Measurements from ENCODE around the gene SETBP1.

DNA sequence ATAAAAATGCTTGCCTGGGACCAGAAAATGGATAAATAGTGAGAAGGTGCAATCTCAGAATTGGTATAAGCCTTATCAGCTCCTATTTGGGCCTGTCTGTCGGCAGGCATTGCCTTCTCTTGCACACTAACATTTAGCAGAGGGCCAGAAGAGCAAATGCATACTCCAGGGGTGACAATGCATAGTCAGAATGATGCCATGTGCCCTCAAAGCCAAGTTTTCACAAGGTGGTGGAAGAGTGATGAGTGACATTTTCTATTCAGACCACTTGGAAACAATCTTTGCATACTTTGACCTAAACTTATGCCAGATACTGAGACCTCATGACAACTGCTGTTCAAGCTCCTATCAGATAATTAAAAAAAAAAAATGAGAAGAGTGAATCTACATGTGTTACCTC lies 276.3 kb downstream of the SETBP1 start:
- TF ChIP-seq, protein P1, sequence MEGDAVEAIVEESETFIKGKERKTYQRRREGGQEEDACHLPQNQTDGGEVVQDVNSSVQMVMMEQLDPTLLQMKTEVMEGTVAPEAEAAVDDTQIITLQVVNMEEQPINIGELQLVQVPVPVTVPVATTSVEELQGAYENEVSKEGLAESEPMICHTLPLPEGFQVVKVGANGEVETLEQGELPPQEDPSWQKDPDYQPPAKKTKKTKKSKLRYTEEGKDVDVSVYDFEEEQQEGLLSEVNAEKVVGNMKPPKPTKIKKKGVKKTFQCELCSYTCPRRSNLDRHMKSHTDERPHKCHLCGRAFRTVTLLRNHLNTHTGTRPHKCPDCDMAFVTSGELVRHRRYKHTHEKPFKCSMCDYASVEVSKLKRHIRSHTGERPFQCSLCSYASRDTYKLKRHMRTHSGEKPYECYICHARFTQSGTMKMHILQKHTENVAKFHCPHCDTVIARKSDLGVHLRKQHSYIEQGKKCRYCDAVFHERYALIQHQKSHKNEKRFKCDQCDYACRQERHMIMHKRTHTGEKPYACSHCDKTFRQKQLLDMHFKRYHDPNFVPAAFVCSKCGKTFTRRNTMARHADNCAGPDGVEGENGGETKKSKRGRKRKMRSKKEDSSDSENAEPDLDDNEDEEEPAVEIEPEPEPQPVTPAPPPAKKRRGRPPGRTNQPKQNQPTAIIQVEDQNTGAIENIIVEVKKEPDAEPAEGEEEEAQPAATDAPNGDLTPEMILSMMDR (conservative IDR thresholded peaks at IDR 0.05; ENCODE audit: low read depth, low read length) = no peak
- TF ChIP-seq POLR2A (IDR thresholded peaks at IDR 0.05; ENCODE audit: low read depth, low read length) (no peak), FOS (IDR thresholded peaks at IDR 0.05; ENCODE audit: low read depth, low read length) (no peak), MAZ (IDR thresholded peaks at IDR 0.05; ENCODE audit: borderline replicate concordance, low read depth, low read length) (no peak), RCOR1 (IDR thresholded peaks at IDR 0.05; ENCODE audit: insufficient replicate concordance, low read length) (no peak), SMC3 (IDR thresholded peaks at IDR 0.05; ENCODE audit: low read depth, low read length) (no peak)
- TF ChIP-seq, protein P2, sequence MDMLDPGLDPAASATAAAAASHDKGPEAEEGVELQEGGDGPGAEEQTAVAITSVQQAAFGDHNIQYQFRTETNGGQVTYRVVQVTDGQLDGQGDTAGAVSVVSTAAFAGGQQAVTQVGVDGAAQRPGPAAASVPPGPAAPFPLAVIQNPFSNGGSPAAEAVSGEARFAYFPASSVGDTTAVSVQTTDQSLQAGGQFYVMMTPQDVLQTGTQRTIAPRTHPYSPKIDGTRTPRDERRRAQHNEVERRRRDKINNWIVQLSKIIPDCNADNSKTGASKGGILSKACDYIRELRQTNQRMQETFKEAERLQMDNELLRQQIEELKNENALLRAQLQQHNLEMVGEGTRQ (IDR thresholded peaks at IDR 0.05; ENCODE audit: low read depth, low read length) = no peak
- TF ChIP-seq, protein P3, sequence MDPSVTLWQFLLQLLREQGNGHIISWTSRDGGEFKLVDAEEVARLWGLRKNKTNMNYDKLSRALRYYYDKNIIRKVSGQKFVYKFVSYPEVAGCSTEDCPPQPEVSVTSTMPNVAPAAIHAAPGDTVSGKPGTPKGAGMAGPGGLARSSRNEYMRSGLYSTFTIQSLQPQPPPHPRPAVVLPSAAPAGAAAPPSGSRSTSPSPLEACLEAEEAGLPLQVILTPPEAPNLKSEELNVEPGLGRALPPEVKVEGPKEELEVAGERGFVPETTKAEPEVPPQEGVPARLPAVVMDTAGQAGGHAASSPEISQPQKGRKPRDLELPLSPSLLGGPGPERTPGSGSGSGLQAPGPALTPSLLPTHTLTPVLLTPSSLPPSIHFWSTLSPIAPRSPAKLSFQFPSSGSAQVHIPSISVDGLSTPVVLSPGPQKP (IDR thresholded peaks at IDR 0.05; ENCODE audit: borderline replicate concordance, low read depth, low read length) = no peak

Measured in IMR-90 (cell line).